ENCODE results near the gene STRA8. TPM values are rescaled to one million over a fixed set of nuclear protein-coding genes. Genes with fewer than 3 reads are reported as not detected.

STRA8 gene
- total and polyA plus RNA-seq, 12 donors = not detected

DNA sequence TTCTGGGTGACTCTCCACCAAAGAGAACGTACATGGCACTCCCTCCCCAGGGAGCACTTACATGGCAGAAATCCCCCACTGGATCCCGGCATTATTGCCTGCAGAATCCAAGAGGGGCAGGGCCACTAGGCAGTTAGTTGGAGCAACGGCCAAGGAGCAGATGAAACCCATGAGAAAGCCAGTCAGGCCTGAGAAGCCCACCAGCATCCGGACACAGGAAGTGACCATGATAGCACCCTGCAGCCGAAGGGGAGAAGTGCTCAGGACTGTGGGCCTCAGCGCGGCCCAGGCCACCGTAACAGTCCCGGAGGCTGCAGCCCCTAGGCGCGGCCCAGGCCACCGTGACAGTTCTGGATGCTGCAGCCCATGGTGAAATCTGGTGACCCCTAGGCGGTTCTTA is 43.5 kb downstream of the STRA8 start:
- Histone ChIP-seq H3K4me3 (no peak overlapping the region), H3K36me3 (replicated peaks in 1 of 2) (no peaks in the 10 kb centered on the region), H3K4me1 (replicated peaks in 1 of 2) (peaks cover 0 to 7% of the 10 kb centered on the region in 2 donors), H3K9me3 (replicated peaks in 1 of 3) (no peaks in the 10 kb centered on the region), H3K27ac (no peak overlapping the region), H3K27me3 (no peaks in the 10 kb centered on the region)
- no peak for TF ChIP-seq POLR2A (IDR thresholded peaks at IDR 0.05)
- TF ChIP-seq, protein P1, sequence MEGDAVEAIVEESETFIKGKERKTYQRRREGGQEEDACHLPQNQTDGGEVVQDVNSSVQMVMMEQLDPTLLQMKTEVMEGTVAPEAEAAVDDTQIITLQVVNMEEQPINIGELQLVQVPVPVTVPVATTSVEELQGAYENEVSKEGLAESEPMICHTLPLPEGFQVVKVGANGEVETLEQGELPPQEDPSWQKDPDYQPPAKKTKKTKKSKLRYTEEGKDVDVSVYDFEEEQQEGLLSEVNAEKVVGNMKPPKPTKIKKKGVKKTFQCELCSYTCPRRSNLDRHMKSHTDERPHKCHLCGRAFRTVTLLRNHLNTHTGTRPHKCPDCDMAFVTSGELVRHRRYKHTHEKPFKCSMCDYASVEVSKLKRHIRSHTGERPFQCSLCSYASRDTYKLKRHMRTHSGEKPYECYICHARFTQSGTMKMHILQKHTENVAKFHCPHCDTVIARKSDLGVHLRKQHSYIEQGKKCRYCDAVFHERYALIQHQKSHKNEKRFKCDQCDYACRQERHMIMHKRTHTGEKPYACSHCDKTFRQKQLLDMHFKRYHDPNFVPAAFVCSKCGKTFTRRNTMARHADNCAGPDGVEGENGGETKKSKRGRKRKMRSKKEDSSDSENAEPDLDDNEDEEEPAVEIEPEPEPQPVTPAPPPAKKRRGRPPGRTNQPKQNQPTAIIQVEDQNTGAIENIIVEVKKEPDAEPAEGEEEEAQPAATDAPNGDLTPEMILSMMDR (IDR thresholded peaks at IDR 0.05) = no peak
- DNase-seq = no peak
- intact Hi-C loops (cut with DNase I) = no loop called here
- 82 to 87% (median 84%) methylated on average over 10 to 13 of the region's 13 CpGs for WGBS, 4 donors

DNA sequence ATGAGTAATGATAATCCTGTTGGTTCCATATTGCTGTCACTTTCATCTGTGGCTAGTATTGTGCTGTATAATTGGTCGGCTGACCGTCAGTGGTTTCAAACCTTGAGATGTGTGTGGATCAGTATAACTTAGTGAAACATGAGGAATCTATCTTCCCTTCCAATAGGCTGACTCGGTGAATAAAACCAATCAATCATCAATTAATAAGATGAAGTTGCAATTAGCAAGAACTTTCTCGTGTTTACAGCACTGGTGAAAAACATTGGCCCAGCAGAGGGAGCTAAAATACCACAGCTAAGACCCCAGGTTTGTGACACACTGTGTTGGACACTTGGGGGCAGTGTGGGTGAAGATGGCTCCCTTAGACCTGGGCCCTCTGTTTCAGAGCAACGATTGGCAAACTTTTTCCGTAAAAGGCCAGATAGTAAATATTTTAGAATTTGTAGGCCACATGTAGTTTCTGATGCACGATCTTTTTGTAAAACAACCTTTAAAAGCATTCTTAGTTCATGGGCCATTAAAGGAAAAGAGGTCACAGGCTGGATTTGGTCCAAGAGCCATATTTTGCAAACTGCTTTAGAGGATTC is 47.8 kb downstream of the STRA8 start:
- H3K4me1 ChIP-seq (replicated peaks in 1 of 2) = peaks cover 0 to 7% of the 10 kb centered on the region in 2 donors
- no peaks in the 10 kb centered on the region for H3K27me3 ChIP-seq
- TF ChIP-seq, protein P1 (IDR thresholded peaks at IDR 0.05) = peak; percentile 78 to 99 (median 97)
- no peak for TF ChIP-seq POLR2A (IDR thresholded peaks at IDR 0.05)
- intact Hi-C loops (cut with DNase I) = loop anchor here (5.0 to 10.0 kb wide), 4 partner anchors 273 to 363 kb away; partner anchors contain the start of gene NUP205 (in 2 of the 2)
- H3K4me3 ChIP-seq = peak overlapping the region in 1 of 4 donors; percentile 28
- no peaks in the 10 kb centered on the region for H3K36me3 ChIP-seq (replicated peaks in 1 of 2)
- no peaks in the 10 kb centered on the region for H3K9me3 ChIP-seq (replicated peaks in 1 of 3)
- peak; percentile 82 to 94 (median 89) for DNase-seq
- peak overlapping the region in 1 of 5 donors; percentile 21 for H3K27ac ChIP-seq
- WGBS, 4 donors = 1 to 5% (median 2%) methylated on average over 7 of the region's 7 CpGs

DNA sequence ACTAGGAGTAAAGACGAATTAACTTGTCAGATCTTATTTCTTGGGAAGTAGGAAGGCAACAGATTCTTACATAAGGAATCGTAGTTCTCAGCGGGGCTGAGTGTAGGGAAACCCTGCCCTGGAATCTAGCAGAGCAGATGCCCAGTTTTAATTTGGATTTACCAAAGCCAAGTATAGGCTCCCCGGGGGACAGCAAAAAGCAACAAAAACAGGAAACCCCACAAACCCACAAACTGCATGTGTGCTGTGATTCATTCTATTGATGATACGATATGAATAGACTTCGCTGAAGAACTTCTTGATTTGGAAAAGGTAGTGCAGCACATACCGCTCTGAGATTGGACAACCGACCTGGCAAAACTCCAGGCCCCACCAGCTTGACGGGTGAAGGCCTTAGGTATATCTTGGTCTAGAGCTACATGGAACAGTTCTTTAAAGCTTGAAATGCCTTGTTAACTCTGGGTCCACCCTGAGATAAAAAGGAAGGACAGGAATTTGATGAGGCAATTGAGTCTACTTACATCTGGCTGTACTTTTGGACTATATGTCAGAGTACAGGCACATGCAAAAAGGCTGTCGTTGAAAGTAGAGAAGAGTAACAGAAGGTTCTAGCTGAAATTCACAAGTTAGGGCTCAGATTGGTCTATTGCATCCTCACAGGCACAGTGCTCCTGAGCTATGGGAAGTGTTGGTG is 49.1 kb downstream of the STRA8 start:
- WGBS, 4 donors = 82 to 88% (median 85%) methylated on average over 10 of the region's 10 CpGs
- no peak for TF ChIP-seq POLR2A (IDR thresholded peaks at IDR 0.05)
- TF ChIP-seq, protein P1 (IDR thresholded peaks at IDR 0.05) = no peak
- H3K4me1 ChIP-seq (replicated peaks in 1 of 2) = peaks cover 0 to 7% of the 10 kb centered on the region in 2 donors
- no peaks in the 10 kb centered on the region for H3K27me3 ChIP-seq
- H3K9me3 ChIP-seq (replicated peaks in 1 of 3) = no peaks in the 10 kb centered on the region
- H3K4me3 ChIP-seq = no peak overlapping the region
- no peak overlapping the region for H3K27ac ChIP-seq
- DNase-seq = no peak
- H3K36me3 ChIP-seq (replicated peaks in 1 of 2) = no peaks in the 10 kb centered on the region
- intact Hi-C loops (cut with DNase I) = loop anchor here (5.0 to 10.0 kb wide), 4 partner anchors 272 to 362 kb away; partner anchors contain the start of gene NUP205 (in 2 of the 2)

DNA sequence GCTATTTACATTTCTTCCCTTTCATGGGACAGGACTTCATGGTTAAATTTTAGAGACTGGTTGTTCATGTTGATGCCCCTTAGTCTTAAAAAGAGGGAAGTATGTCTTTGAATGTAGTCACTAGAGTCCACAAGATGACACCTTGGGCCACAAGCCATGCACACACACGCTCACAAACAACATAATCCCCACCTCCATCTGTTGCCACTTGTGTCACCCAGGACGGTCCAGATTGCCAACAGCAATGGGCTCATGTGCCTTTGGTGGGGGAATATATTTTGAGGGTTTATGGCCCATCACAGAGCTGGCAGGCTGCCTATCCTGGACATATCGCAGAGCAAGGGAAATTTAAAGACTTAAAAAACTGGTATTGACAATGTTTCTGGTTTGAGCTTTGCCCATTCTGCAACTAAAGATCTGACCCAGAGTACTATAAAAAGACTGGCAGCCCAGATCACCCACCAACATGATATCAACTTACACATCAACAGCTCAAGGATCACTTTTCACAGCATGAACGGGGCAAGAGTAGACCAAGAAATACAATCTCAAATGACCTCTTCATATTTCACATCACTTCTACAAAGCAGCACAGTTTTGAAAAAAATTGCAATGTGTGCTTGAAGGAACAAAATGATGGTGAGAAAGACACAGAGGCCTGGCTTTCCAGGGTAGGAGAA is 50.5 kb downstream of the STRA8 start:
- H3K36me3 ChIP-seq (replicated peaks in 1 of 2) = no peaks in the 10 kb centered on the region
- intact Hi-C loops (cut with DNase I) = loop anchor here (5.0 to 10.0 kb wide), 4 partner anchors 271 to 361 kb away; partner anchors contain the start of gene NUP205 (in 2 of the 2)
- H3K27me3 ChIP-seq = no peaks in the 10 kb centered on the region
- no peak overlapping the region for H3K4me3 ChIP-seq
- TF ChIP-seq POLR2A (IDR thresholded peaks at IDR 0.05) = no peak
- TF ChIP-seq, protein P1 (IDR thresholded peaks at IDR 0.05) = no peak
- H3K9me3 ChIP-seq (replicated peaks in 1 of 3) = no peaks in the 10 kb centered on the region
- no peak overlapping the region for H3K27ac ChIP-seq
- 85 to 93% (median 87%) methylated on average over 4 of the region's 4 CpGs for WGBS, 4 donors
- H3K4me1 ChIP-seq (replicated peaks in 1 of 2) = peaks cover 0 to 7% of the 10 kb centered on the region in 2 donors
- DNase-seq = no peak
